HepG2 (cell line): Measurements from ENCODE around the gene COMMD4. TPM values are rescaled to one million over a fixed set of nuclear protein-coding genes. Genes with fewer than 3 reads are reported as not detected.

Experiments
- ATAC-seq: fragments of 200-7000 bp; cut with Tn5 transposase; 3 replicates; pipeline ENCODE4 v1.9.1; 2020; ENCODE audit warnings: mild to moderate bottlenecking, moderate library complexity
- BruUV-seq: library from RNA; stranded (reverse); fragments of 400-500 nt; replicated peaks from 2 replicates; lab custom pipeline; 2021; lab: Mats Ljungman, UMichigan
- CTCF ChIA-PET: fragments of 300-600 bp; formaldehyde crosslinking; extraction: SDS; loops from one replicate; lab custom pipeline; 2021; ENCODE audit warnings: low total read pairs, inconsistent platforms, low intra/inter-chr PET ratio; lab: Yijun Ruan, JAX
- POLR2A ChIA-PET: fragments of 350-600 bp; sonication (Branson Sonifier 250); formaldehyde crosslinking; loops from one replicate; lab custom pipeline; 2020; ENCODE audit warnings: antibody characterized with exemption, inconsistent platforms; lab: Yijun Ruan, JAX
- DNase-seq: peaks from one replicate; pipeline ENCODE4 v3.0.0-alpha.2; 2015; ENCODE audit warnings: low spot score
- FAIRE-seq: peaks from 3 replicates; lab custom pipeline; 2011; peaks lifted over from hg19 to GRCh38; lab: Jason Lieb, UNC
- H2AFZ ChIP-seq: one replicate; pipeline ENCODE4 v1.6.1; 2011; ENCODE audit warnings: low read length, inconsistent platforms
- H3K27ac ChIP-seq: fragments of 300-600 bp; 3 replicates; pipeline ENCODE4 v1.8.0; 2011; ENCODE audit warnings: mixed run types, mild to moderate bottlenecking, mixed read lengths, low read length, inconsistent platforms; ENCODE audit not compliant: insufficient read depth; ENCODE audit errors: extremely low read length
- H3K27me3 ChIP-seq, 2 experiments: fragments of 200-600 bp in 1 of 2; 2 replicates in 1 of 2; 3 replicates in 1 of 2; pipeline versions ENCODE4 v1.6.0 to v1.8.0; 2011; ENCODE audit warnings: low read length in 2 of 2, mild to moderate bottlenecking in 2 of 2, moderate library complexity in 2 of 2, inconsistent platforms in 1 of 2; ENCODE audit not compliant: insufficient read depth in 2 of 2, control insufficient read depth in 1 of 2
- H3K36me3 ChIP-seq, 2 experiments: fragments of 200-600 bp in 1 of 2; replicated peaks in 1 of 2; 2 replicates in 1 of 2; 3 replicates in 1 of 2; pipeline versions ENCODE4 v1.5.1 to v1.8.0; 2011; ENCODE audit warnings: low read length in 2 of 2, inconsistent platforms in 1 of 2; ENCODE audit not compliant: insufficient read depth in 2 of 2, control insufficient read depth in 1 of 2
- H3K4me1 ChIP-seq: 2 replicates; pipeline ENCODE4 v1.5.1; 2012; ENCODE audit warnings: low read length, inconsistent platforms; ENCODE audit not compliant: insufficient read depth
- H3K4me2 ChIP-seq: 2 replicates; pipeline ENCODE4 v1.6.0; 2011; ENCODE audit warnings: low read depth, low read length, inconsistent platforms
- H3K4me3 ChIP-seq, 3 experiments: fragments of 200-600 bp in 1 of 3; sonication (generic), shearing (Covaris generic) in 1 of 3; replicated peaks in 1 of 3; 2 replicates each; pipeline ENCODE4 v1.5.1; 2011 to 2016; ENCODE audit warnings: low read length in 3 of 3, inconsistent platforms in 2 of 3, low read depth in 2 of 3, mild to moderate bottlenecking in 2 of 3, control low read depth in 1 of 3, mixed read lengths in 1 of 3; ENCODE audit not compliant: insufficient read depth in 1 of 3
- H3K79me2 ChIP-seq: one replicate; pipeline ENCODE4 v1.6.1; 2011; ENCODE audit warnings: low read length, inconsistent platforms; ENCODE audit not compliant: insufficient read depth
- H3K9ac ChIP-seq: 2 replicates; pipeline ENCODE4 v1.6.0; 2011; ENCODE audit warnings: mild to moderate bottlenecking, low read depth, low read length, inconsistent platforms; ENCODE audit not compliant: insufficient read depth
- H3K9me3 ChIP-seq: 2 replicates; pipeline ENCODE4 v1.5.1; 2012; ENCODE audit warnings: mild to moderate bottlenecking, low read length
- H4K20me1 ChIP-seq: 2 replicates; pipeline ENCODE4 v1.6.0; 2011; ENCODE audit warnings: inconsistent platforms, mild to moderate bottlenecking, low read length, moderate library complexity; ENCODE audit not compliant: insufficient read depth
- CEBPB ChIP-seq: IDR thresholded peaks from 2 replicates; pipeline ENCODE4 v1.6.1; 2011; ENCODE audit warnings: low read depth, low read length, improper control_type of control experiment, borderline replicate concordance
- EZH2 ChIP-seq: conservative IDR thresholded peaks from 2 replicates; pipeline ENCODE4 v1.6.1; 2012; ENCODE audit warnings: mild to moderate bottlenecking, low read depth, low read length, moderate library complexity
- HNRNPLL ChIP-seq: fragments of 200-400 bp; formaldehyde crosslinking; IDR thresholded peaks from 2 replicates; pipeline ENCODE4 v1.6.1; 2017; ENCODE audit warnings: mild to moderate bottlenecking, low read depth, low read length; ENCODE audit not compliant: poor library complexity, severe bottlenecking
- MYC ChIP-seq: sonication (generic); formaldehyde crosslinking; IDR thresholded peaks from 2 replicates; pipeline ENCODE4 v1.9.0; 2021; ENCODE audit warnings: missing genetic modification reagents, borderline replicate concordance
- NFE2L2 ChIP-seq: fragments of 150-350 bp; IDR thresholded peaks from 2 replicates; pipeline ENCODE4 v1.6.1; 2014; ENCODE audit warnings: low read length
- NR2F2 ChIP-seq: IDR thresholded peaks from 2 replicates; pipeline ENCODE4 v1.6.1; 2012; ENCODE audit warnings: low read depth, inconsistent platforms, borderline replicate concordance
- RFX3 ChIP-seq: IDR thresholded peaks from 2 replicates; pipeline ENCODE4 v1.6.1; 2016; ENCODE audit warnings: missing biosample characterization, missing genetic modification reagents
- SMAD1 ChIP-seq: sonication (generic); formaldehyde crosslinking; IDR thresholded peaks from 2 replicates; pipeline ENCODE4 v1.4.0; 2020; ENCODE audit warnings: missing genetic modification reagents, low read depth, mild to moderate bottlenecking, borderline replicate concordance
- ZMYM2 ChIP-seq: sonication (generic); formaldehyde crosslinking; IDR thresholded peaks from 2 replicates; pipeline ENCODE4 v1.8.0; 2022; ENCODE audit warnings: mild to moderate bottlenecking, missing genetic modification reagents
- ZMYM4 ChIP-seq: sonication (generic); formaldehyde crosslinking; IDR thresholded peaks from 2 replicates; pipeline ENCODE4 v1.8.1; 2023; ENCODE audit warnings: mild to moderate bottlenecking, missing genetic modification reagents
- ZNF350 ChIP-seq: sonication (generic); formaldehyde crosslinking; IDR thresholded peaks from 2 replicates; pipeline ENCODE4 v1.4.0; 2020; ENCODE audit warnings: mild to moderate bottlenecking, low read depth, missing genetic modification reagents, borderline replicate concordance
- ZNF768 ChIP-seq: sonication (generic); formaldehyde crosslinking; IDR thresholded peaks from 2 replicates; pipeline ENCODE4 v1.4.0; 2020; ENCODE audit warnings: missing genetic modification reagents
- WGBS: methylation state at CpG from one replicate; pipeline ENCODE4 v1.1.6; 2017; ENCODE audit warnings: low lambda C conversion rate; 5-methylcytosine and 5-hydroxymethylcytosine counted together
- in situ Hi-C: cut with HindIII; loops from 2 replicates; pipeline ENCODE4 v1.10.0; 2017; ENCODE audit warnings: low pct_unique_long_range_greater_than_20kb; ENCODE audit not compliant: extremely low pct_ligation_motif_present
- intact Hi-C: fragments of 100-400 bp; cut with micrococcal nuclease; formaldehyde crosslinking; loops from one replicate; pipeline ENCODE4 v1.10.0; 2022; ENCODE audit not compliant: unreplicated experiment
- polyA plus RNA-seq, 8 experiments: library from polyadenylated mRNA; depleted of rRNA in 3 of 8; stranded (reverse) in 7 of 8; unstranded in 1 of 8; fragments of >200 nt; fragmentation: Illumina TruSeq in 4 of 8; extraction: Trizol in 4 of 8; gene quantifications; 2 replicates each; pipeline versions ENCODE4 v1.2.1 to v1.2.3, GENCODE V29; 2011 to 2016; ENCODE audit warnings: low read depth in 4 of 8, missing spikeins in 1 of 8, mixed read lengths in 1 of 8; ENCODE audit not compliant: insufficient read depth in 1 of 8
- total RNA-seq, 5 experiments: library from RNA; depleted of rRNA; stranded (reverse); fragments of >200 nt; fragmentation: Illumina TruSeq; extraction: Trizol; gene quantifications; 2 replicates each; pipeline ENCODE4 v1.2.3, GENCODE V29; 2016; ENCODE audit warnings: low read depth in 1 of 5
- TF ChIP-seq, protein P1 (sequence below): IDR thresholded peaks from 2 replicates; pipeline ENCODE4 v1.6.1; 2016; ENCODE audit warnings: missing genetic modification reagents, missing compliant biosample characterization
- TF ChIP-seq, protein P2 (sequence below): sonication (generic); formaldehyde crosslinking; IDR thresholded peaks from 2 replicates; pipeline ENCODE4; 2020; ENCODE audit warnings: missing genetic modification reagents, mild to moderate bottlenecking, borderline replicate concordance
- TF ChIP-seq, protein P3 (sequence below), 2 experiments: sonication (generic) in 1 of 2; formaldehyde crosslinking in 1 of 2; IDR thresholded peaks; 2 replicates each; pipeline versions ENCODE4 v1.4.0 to v1.6.1; 2018 to 2020; ENCODE audit warnings: missing genetic modification reagents in 2 of 2, borderline replicate concordance in 1 of 2, low read depth in 1 of 2, mild to moderate bottlenecking in 1 of 2, missing biosample characterization in 1 of 2
- TF ChIP-seq, protein P4 (sequence below): IDR thresholded peaks from 2 replicates; pipeline ENCODE4 v1.6.1; 2018; ENCODE audit warnings: missing genetic modification reagents

COMMD4 gene
- total and polyA plus RNA-seq, 2 of the 13 experiments (the other 11 are each of a cell fraction or from before 2014, with no cell fraction given): 45.8 to 89.9 TPM

DNA sequence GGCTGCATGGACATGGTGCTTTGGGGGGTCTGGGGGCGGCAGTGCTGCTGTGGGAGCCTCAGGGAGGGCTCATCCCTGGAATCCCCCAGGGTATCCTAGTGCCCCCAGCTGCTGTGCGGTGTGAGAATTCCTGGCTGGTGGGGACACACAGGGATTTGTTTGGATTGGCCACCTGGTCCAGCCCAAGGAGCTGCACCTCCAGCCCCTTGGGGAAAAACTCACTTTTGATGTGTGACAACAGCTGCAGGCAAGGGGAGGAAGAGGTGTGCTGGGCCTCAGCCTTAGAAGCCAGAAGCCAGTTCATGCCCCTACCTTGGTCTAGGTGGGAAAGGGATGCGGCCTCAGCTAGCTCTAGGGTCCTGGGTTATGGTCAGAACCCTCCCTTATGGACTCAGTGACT, 8.4 kb upstream of the COMMD4 start:
- no peaks in the 10 kb centered on the region for H3K9me3 ChIP-seq
- DNase-seq (no peak), FAIRE-seq (no peak)
- BruUV-seq: no TSS peak
- POLR2A ChIA-PET: interaction anchor here (2.6 kb wide), 1 partner anchor 41 kb away, joined by 9 read pairs; the partner anchor contains the start of gene MAN2C1
- intact Hi-C loops: no loop called here
- no peaks in the 10 kb centered on the region for H3K79me2 ChIP-seq
- no peak overlapping the region for H3K4me2 ChIP-seq
- no peaks in the 10 kb centered on the region for H3K36me3 ChIP-seq
- H3K4me1 ChIP-seq: peaks cover 23% of the 10 kb centered on the region
- no peak overlapping the region for H3K9ac ChIP-seq
- H3K27ac ChIP-seq: no peak overlapping the region
- WGBS: 0% methylated on average over 1 of the region's 3 CpGs
- H4K20me1 ChIP-seq: no peaks in the 10 kb centered on the region
- no peak for TF ChIP-seq CEBPB
- TF ChIP-seq HNRNPLL: no peak
- TF ChIP-seq RFX3 (CRISPR knock-in tag): no peak
- TF ChIP-seq NR2F2: no peak
- TF ChIP-seq SMAD1 (CRISPR knock-in tag): no peak
- TF ChIP-seq, protein P1, sequence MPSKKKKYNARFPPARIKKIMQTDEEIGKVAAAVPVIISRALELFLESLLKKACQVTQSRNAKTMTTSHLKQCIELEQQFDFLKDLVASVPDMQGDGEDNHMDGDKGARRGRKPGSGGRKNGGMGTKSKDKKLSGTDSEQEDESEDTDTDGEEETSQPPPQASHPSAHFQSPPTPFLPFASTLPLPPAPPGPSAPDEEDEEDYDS (CRISPR knock-in tag): no peak
- TF ChIP-seq NFE2L2: no peak
- no peak for TF ChIP-seq MYC
- TF ChIP-seq EZH2: no peak
- TF ChIP-seq, protein P2, sequence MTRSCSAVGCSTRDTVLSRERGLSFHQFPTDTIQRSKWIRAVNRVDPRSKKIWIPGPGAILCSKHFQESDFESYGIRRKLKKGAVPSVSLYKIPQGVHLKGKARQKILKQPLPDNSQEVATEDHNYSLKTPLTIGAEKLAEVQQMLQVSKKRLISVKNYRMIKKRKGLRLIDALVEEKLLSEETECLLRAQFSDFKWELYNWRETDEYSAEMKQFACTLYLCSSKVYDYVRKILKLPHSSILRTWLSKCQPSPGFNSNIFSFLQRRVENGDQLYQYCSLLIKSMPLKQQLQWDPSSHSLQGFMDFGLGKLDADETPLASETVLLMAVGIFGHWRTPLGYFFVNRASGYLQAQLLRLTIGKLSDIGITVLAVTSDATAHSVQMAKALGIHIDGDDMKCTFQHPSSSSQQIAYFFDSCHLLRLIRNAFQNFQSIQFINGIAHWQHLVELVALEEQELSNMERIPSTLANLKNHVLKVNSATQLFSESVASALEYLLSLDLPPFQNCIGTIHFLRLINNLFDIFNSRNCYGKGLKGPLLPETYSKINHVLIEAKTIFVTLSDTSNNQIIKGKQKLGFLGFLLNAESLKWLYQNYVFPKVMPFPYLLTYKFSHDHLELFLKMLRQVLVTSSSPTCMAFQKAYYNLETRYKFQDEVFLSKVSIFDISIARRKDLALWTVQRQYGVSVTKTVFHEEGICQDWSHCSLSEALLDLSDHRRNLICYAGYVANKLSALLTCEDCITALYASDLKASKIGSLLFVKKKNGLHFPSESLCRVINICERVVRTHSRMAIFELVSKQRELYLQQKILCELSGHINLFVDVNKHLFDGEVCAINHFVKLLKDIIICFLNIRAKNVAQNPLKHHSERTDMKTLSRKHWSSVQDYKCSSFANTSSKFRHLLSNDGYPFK (CRISPR knock-in tag): no peak
- no peak for TF ChIP-seq ZMYM2
- no peak for TF ChIP-seq ZMYM4 (CRISPR knock-in tag)
- TF ChIP-seq ZNF768 (CRISPR knock-in tag): no peak
- TF ChIP-seq, protein P3, sequence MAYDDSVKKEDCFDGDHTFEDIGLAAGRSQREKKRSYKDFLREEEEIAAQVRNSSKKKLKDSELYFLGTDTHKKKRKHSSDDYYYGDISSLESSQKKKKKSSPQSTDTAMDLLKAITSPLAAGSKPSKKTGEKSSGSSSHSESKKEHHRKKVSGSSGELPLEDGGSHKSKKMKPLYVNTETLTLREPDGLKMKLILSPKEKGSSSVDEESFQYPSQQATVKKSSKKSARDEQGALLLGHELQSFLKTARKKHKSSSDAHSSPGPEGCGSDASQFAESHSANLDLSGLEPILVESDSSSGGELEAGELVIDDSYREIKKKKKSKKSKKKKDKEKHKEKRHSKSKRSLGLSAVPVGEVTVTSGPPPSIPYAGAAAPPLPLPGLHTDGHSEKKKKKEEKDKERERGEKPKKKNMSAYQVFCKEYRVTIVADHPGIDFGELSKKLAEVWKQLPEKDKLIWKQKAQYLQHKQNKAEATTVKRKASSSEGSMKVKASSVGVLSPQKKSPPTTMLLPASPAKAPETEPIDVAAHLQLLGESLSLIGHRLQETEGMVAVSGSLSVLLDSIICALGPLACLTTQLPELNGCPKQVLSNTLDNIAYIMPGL (CRISPR knock-in tag; IDR thresholded peaks at IDR 0.05; ENCODE audit: borderline replicate concordance in 1 of 2, low read depth in 1 of 2): no peak
- no peak for TF ChIP-seq ZNF350
- TF ChIP-seq, protein P4, sequence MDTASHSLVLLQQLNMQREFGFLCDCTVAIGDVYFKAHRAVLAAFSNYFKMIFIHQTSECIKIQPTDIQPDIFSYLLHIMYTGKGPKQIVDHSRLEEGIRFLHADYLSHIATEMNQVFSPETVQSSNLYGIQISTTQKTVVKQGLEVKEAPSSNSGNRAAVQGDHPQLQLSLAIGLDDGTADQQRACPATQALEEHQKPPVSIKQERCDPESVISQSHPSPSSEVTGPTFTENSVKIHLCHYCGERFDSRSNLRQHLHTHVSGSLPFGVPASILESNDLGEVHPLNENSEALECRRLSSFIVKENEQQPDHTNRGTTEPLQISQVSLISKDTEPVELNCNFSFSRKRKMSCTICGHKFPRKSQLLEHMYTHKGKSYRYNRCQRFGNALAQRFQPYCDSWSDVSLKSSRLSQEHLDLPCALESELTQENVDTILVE (CRISPR knock-in tag): no peak
- TF ChIP-seq, all 625 proteins: peak for 0
- peaks cover 0 to 4% of the 10 kb centered on the region in 2 experiments; a peak in 2 of 5 replicates for H3K27me3 ChIP-seq
- H2AFZ ChIP-seq: no peak overlapping the region
- ATAC-seq: no peak
- H3K4me3 ChIP-seq: no peak overlapping the region
- in situ Hi-C loops: no loop called here
- CTCF ChIA-PET: no interaction called here
